Parathyroid adenoma (tissue), 2 donors: ENCODE results near the gene EIF3A.

Experiments used
- H2AFZ ChIP-seq: fragments of 300-600 bp; sonication (generic); one replicate; pipeline ENCODE4 v1.7.0; 2017; ENCODE audit warnings: antibody characterized with exemption, mild to moderate bottlenecking
- H3K27ac ChIP-seq: fragments of 300-600 bp; sonication (generic); one replicate; pipeline ENCODE4 v1.7.0; 2017
- H3K27me3 ChIP-seq: fragments of 300-600 bp; sonication (generic); one replicate; pipeline ENCODE4 v1.7.0; 2017; ENCODE audit warnings: low read length; ENCODE audit not compliant: control insufficient read depth, insufficient read depth
- H3K36me3 ChIP-seq: fragments of 300-600 bp; sonication (generic); one replicate; pipeline ENCODE4 v1.7.0; 2017; ENCODE audit warnings: low read length; ENCODE audit not compliant: control insufficient read depth, insufficient read depth
- H3K4me1 ChIP-seq: fragments of 300-600 bp; sonication (generic); one replicate; pipeline ENCODE4 v1.7.0; 2017; ENCODE audit warnings: control low read depth
- H3K4me2 ChIP-seq: fragments of 300-600 bp; sonication (generic); one replicate; pipeline ENCODE4 v1.7.0; 2017; ENCODE audit warnings: low read length
- H3K4me3 ChIP-seq: fragments of 300-600 bp; sonication (generic); one replicate; pipeline ENCODE4 v1.7.0; 2017; ENCODE audit warnings: low read depth, low read length
- H3K79me2 ChIP-seq: fragments of 300-600 bp; sonication (generic); one replicate; pipeline ENCODE4 v1.7.0; 2017; ENCODE audit warnings: control low read depth
- H3K9ac ChIP-seq: fragments of 300-600 bp; sonication (generic); one replicate; pipeline ENCODE4 v1.7.0; 2017; ENCODE audit warnings: mild to moderate bottlenecking
- H3K9me3 ChIP-seq: fragments of 300-600 bp; sonication (generic); one replicate; pipeline ENCODE4 v1.7.0; 2017; ENCODE audit warnings: low read length; ENCODE audit not compliant: control insufficient read depth
- TF ChIP-seq, protein P1 (sequence below): fragments of 300-600 bp; sonication (generic); IDR thresholded peaks from one replicate; pipeline ENCODE4 v1.7.0; 2017; ENCODE audit warnings: antibody characterized with exemption, mild to moderate bottlenecking
- donor health status: primary hyperparathyroidism.

EIF3A gene

DNA sequence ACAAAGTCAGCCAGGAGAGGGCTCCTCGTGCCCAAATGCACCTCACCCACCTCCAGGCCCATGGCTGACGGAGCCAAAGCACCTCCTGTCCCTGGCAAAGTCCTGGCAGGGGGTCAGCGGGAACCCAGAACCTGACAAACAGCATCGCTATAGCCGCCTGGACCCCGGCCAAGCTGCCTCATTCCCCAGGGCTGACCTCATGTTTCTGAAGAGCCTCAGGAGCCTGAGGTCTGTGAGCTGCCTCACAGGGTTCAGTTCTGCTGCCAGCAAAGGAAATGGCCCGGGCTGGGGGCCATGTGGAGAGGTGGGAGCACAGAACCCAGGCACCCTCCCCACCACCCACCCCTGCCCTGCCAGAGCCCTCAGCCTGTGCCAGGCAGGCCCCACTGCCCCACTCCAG is 55.3 kb downstream of the EIF3A start:
- Histone ChIP-seq H3K27ac (no peak overlapping the region), H3K4me1 (no peaks in the 10 kb centered on the region), H3K79me2 (no peaks in the 10 kb centered on the region), H3K9me3 (no peaks in the 10 kb centered on the region), H3K9ac (no peak overlapping the region), H3K36me3 (no peaks in the 10 kb centered on the region), H2AFZ (no peak overlapping the region), H3K4me3 (no peak overlapping the region), H3K4me2 (no peak overlapping the region), H3K27me3 (no peaks in the 10 kb centered on the region)
- TF ChIP-seq, protein P1, sequence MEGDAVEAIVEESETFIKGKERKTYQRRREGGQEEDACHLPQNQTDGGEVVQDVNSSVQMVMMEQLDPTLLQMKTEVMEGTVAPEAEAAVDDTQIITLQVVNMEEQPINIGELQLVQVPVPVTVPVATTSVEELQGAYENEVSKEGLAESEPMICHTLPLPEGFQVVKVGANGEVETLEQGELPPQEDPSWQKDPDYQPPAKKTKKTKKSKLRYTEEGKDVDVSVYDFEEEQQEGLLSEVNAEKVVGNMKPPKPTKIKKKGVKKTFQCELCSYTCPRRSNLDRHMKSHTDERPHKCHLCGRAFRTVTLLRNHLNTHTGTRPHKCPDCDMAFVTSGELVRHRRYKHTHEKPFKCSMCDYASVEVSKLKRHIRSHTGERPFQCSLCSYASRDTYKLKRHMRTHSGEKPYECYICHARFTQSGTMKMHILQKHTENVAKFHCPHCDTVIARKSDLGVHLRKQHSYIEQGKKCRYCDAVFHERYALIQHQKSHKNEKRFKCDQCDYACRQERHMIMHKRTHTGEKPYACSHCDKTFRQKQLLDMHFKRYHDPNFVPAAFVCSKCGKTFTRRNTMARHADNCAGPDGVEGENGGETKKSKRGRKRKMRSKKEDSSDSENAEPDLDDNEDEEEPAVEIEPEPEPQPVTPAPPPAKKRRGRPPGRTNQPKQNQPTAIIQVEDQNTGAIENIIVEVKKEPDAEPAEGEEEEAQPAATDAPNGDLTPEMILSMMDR: no peak

DNA sequence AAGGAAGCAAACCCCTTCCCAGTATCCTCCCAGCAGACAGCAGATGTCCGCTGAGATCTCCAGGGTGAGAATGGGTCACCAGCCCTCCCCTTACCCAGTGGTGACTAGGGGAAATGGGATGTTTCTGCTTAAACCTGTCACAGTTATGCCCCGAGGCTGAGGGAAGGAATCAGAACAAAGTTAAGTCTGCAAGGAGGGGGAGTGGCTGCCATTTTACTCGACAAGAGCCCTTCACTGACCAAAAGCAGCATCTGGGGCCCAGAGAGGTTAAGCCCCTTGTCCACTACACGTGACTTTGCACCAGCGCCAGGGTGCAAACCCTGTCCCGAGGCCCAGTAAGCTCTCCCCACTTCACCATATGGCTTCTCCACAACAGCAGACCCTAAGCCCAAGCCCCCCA is 55.7 kb downstream of the EIF3A start:
- no peak overlapping the region for H2AFZ ChIP-seq
- H3K4me3 ChIP-seq: no peak overlapping the region
- no peaks in the 10 kb centered on the region for H3K4me1 ChIP-seq
- H3K4me2 ChIP-seq: no peak overlapping the region
- no peak overlapping the region for H3K27ac ChIP-seq
- no peaks in the 10 kb centered on the region for H3K9me3 ChIP-seq
- H3K9ac ChIP-seq: no peak overlapping the region
- H3K36me3 ChIP-seq: no peaks in the 10 kb centered on the region
- H3K79me2 ChIP-seq: no peaks in the 10 kb centered on the region
- TF ChIP-seq, protein P1: no peak
- H3K27me3 ChIP-seq: no peaks in the 10 kb centered on the region

DNA sequence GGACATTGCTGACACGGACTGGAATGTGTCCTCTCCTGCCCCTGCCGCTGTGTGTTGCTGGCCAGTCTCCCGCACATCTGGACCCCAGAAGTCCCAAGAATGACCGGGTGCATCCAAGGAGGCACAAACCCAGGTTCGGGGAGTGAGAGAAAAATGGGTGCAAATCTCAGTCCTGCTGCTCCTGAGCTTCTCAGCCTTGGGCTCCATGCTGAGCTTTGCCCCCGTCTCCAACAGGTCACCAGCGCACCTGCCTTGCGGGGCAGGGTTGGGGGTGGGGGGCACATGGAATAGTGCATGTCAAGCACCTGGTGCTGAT is 57.1 kb downstream of the EIF3A start:
- no peaks in the 10 kb centered on the region for H3K27me3 ChIP-seq
- H3K4me3 ChIP-seq: no peak overlapping the region
- TF ChIP-seq, protein P1: no peak
- H3K27ac ChIP-seq: no peak overlapping the region
- H3K4me2 ChIP-seq: no peak overlapping the region
- H3K4me1 ChIP-seq: no peaks in the 10 kb centered on the region
- H2AFZ ChIP-seq: no peak overlapping the region
- H3K9me3 ChIP-seq: no peaks in the 10 kb centered on the region
- H3K9ac ChIP-seq: no peak overlapping the region
- H3K79me2 ChIP-seq: no peaks in the 10 kb centered on the region
- H3K36me3 ChIP-seq: no peaks in the 10 kb centered on the region

DNA sequence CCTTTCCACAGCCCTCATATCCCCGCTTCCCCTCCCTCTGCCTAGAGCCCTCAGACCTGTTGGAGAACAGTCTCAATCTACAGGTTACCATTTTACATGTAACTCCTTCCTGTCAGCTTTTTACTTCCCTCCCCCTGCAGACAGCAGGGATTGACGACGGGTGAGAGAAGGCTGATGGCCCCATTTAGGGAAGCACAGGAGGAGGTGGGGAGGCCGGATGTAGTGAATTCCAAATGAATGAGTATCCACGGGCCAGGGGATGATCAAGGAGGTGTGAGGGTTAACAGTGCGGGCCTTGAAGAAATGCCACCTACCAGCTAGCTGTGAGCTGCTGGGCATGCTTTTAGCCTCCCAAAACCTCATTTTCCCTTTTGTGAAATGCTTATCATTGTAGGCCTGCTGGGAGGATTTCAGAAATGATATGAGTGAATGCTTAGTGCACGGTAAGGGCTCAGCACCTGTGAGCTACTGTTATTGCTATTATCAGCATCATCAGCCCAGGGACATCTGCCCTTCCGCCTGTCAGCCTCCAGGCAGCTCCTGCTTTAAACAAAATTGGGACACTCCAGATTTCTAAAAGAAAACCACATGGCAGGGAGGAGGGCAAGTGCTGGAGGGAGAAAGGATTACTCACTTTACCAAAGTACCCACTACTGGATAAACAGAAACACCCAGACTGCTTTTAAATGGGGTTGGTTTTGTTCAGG is 57.6 kb downstream of the EIF3A start:
- no peak overlapping the region for H2AFZ ChIP-seq
- no peak overlapping the region for H3K27ac ChIP-seq
- no peaks in the 10 kb centered on the region for H3K27me3 ChIP-seq
- TF ChIP-seq, protein P1: no peak
- H3K4me2 ChIP-seq: no peak overlapping the region
- no peak overlapping the region for H3K9ac ChIP-seq
- no peak overlapping the region for H3K4me3 ChIP-seq
- H3K79me2 ChIP-seq: no peaks in the 10 kb centered on the region
- no peaks in the 10 kb centered on the region for H3K9me3 ChIP-seq
- H3K4me1 ChIP-seq: no peaks in the 10 kb centered on the region
- no peaks in the 10 kb centered on the region for H3K36me3 ChIP-seq

DNA sequence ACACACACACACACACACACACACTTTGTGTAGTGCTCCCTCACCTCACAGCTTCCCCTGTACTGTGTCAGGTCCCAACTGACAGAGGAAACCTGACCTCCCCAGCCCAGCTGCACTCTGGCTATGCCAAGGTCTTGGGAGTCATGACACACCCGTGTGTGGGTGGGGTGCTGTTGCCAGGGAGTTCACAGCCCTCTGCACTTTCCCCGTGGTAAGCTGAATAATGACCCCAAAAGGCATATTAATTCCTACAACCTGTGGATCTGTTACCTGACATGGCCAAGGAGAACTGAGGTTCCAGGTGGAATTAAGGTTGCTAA is 60.0 kb downstream of the EIF3A start:
- Histone ChIP-seq H3K4me2 (no peak overlapping the region), H3K27me3 (no peaks in the 10 kb centered on the region), H3K36me3 (no peaks in the 10 kb centered on the region), H3K9me3 (no peaks in the 10 kb centered on the region), H3K79me2 (no peaks in the 10 kb centered on the region), H3K4me3 (no peak overlapping the region), H3K27ac (no peak overlapping the region), H2AFZ (no peak overlapping the region), H3K4me1 (no peaks in the 10 kb centered on the region), H3K9ac (no peak overlapping the region)
- TF ChIP-seq, protein P1: no peak
